A673 (cell line): ENCODE measurements around the gene LCN6.

ENCODE experiments used
- CTCF ChIP-seq: fragments of 300-800, 200-600 bp; sonication (generic); conservative IDR thresholded peaks from 2 replicates; pipeline ENCODE4 v1.5.1; 2017; ENCODE audit warnings: low read depth, mild to moderate bottlenecking, antibody characterized with exemption, low read length, moderate library complexity, mixed read lengths
- EZH2 ChIP-seq: fragments of 200-600 bp; sonication (generic); IDR thresholded peaks from 2 replicates; pipeline ENCODE4 v1.6.1; 2017; ENCODE audit warnings: borderline replicate concordance, low read depth, mild to moderate bottlenecking, mixed read lengths, antibody characterized with exemption, low read length; ENCODE audit not compliant: poor library complexity, severe bottlenecking

GRCh38 chr9:136793086-136793946, 45.0 kb upstream of the LCN6 start:
- TF ChIP-seq CTCF, result no peak
- TF ChIP-seq EZH2, result no peak
